ENCODE results near the gene C19orf38.

The C19orf38 gene

DNA sequence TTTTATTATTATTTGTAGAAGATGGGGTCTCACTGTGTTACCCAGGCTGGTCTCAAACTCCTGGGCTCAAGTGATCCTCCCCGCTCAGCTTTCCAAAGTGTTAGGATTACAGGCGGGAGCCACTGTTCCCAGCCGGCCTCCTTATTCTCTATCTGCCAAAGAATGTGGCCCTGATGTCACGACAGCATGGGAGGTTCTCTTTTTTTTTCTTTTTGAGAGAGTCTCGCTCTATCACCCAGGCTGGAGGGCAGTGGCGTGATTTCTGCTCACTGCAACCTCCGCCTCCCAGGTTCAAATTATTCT lies 46.6 kb downstream of the C19orf38 start:
- H3K4me3 ChIP-seq, result no peak overlapping the region
- H3K27ac ChIP-seq, result no peak overlapping the region
- peaks cover 86 to 100% (median 97%) of the 10 kb centered on the region in 11 experiments for H4K20me1 ChIP-seq
- no peak for TF ChIP-seq Cebpa-rat (IDR thresholded peaks at IDR 0.05)
- 0 out of 22 replicates have a peak overlapping the region, but pooled peaks of 1 of the 11 experiments have one; percentile 21 for H3K9ac ChIP-seq
- peaks cover 14 to 34% (median 26%) of the 10 kb centered on the region in 10 experiments; a peak in 19 of 20 replicates for H3K4me1 ChIP-seq
- no peaks in the 10 kb centered on the region for H3K27me3 ChIP-seq
- H3K9me3 ChIP-seq (replicated peaks in 1 of 11), result no peaks in the 10 kb centered on the region
- H3K36me3 ChIP-seq, result peaks cover 0 to 59% (median 19%) of the 10 kb centered on the region in 11 experiments; a peak in 14 of 22 replicates
- H3K4me2 ChIP-seq, result no peak overlapping the region

GRCh38 chr19:10895363-10895762 lies 47.1 kb downstream of the C19orf38 start:
- no peaks in the 10 kb centered on the region for H3K9me3 ChIP-seq (replicated peaks in 1 of 11)
- H4K20me1 ChIP-seq, result peaks cover 90 to 100% (median 98%) of the 10 kb centered on the region in 11 experiments
- TF ChIP-seq Cebpa-rat (IDR thresholded peaks at IDR 0.05), result no peak
- peaks cover 14 to 34% (median 26%) of the 10 kb centered on the region in 10 experiments; a peak in 19 of 20 replicates for H3K4me1 ChIP-seq
- H3K9ac ChIP-seq, result peak overlapping the region in 2 of 11 experiments; percentile 21 to 34; a peak in 3 of 22 replicates
- H3K36me3 ChIP-seq, result peaks cover 0 to 59% (median 19%) of the 10 kb centered on the region in 11 experiments; a peak in 14 of 22 replicates
- H3K27ac ChIP-seq, result peak overlapping the region in 2 of 11 experiments; percentile 16 to 17; a peak in 1 of 22 replicates
- peak overlapping the region in 1 of 11 experiments; percentile 55; a peak in 1 of 22 replicates for H3K4me2 ChIP-seq
- H3K27me3 ChIP-seq, result no peaks in the 10 kb centered on the region
- no peak overlapping the region for H3K4me3 ChIP-seq

DNA sequence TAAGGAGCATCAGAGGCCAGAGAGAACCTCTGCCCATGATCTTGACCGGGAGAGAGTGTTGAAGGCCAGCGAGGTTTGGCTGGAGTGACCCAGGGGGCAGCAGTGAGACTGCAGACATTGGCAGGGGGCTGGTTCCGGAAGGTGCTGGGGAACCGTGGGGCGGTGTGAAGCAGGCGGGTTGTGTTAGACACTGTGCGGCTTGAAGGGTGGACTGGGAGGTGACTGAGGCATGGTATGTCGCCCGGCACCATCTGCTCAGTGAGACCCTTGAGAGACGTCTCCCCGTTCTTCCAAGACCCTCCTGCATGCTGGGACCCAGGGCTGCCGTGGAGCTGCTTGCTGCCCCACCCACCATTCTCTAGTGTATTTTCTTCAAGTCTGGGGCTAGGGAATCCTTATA lies 47.7 kb downstream of the C19orf38 start:
- TF ChIP-seq Cebpa-rat (IDR thresholded peaks at IDR 0.05), result no peak
- H4K20me1 ChIP-seq, result peaks cover 88 to 100% (median 98%) of the 10 kb centered on the region in 11 experiments
- no peak overlapping the region for H3K4me3 ChIP-seq
- no peaks in the 10 kb centered on the region for H3K9me3 ChIP-seq (replicated peaks in 1 of 11)
- peak overlapping the region in 4 of 11 experiments; percentile 9 to 55 (median 38); a peak in 5 of 22 replicates for H3K4me2 ChIP-seq
- peak overlapping the region in 3 of 11 experiments; percentile 6 to 31 (median 17); a peak in 3 of 22 replicates for H3K27ac ChIP-seq
- no peaks in the 10 kb centered on the region for H3K27me3 ChIP-seq
- peaks cover 14 to 34% (median 26%) of the 10 kb centered on the region in 10 experiments; a peak in 19 of 20 replicates for H3K4me1 ChIP-seq
- H3K36me3 ChIP-seq, result peaks cover 0 to 58% (median 18%) of the 10 kb centered on the region in 11 experiments; a peak in 14 of 22 replicates
- H3K9ac ChIP-seq, result peak overlapping the region in 2 of 11 experiments; percentile 21 to 34; a peak in 4 of 22 replicates

DNA sequence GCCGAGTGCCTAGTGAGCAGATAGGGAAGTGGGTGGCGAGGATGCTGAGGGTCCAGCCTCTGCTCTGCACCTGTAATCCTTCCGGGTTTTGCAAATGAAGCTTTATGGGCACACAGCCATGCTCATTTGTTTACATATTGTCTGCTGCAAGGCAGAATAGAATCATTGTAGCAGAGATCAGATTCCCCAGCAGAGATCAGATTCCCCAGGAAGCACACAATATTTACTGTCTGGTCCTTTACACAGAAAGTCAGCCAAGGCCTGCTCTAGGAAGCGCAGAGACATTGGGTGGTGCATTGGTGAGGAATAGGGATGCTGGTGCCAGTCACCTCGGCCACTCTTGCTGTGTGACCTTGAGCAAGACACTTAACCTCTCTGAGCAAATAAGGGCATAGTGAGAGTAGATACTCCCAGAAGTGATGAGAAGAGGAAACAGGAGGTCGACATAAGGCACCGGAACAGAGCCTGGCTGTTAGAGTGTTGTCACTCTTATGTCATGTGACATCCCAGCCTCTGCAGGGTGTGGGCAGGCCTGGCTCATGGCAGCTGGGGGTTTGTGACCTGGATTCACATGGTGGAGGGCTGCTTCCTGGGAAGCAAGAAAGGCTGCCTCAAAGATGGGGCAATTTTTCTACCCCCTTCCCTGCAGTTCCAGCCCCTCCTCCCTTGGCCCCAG lies 48.8 kb downstream of the C19orf38 start:
- Histone ChIP-seq H4K20me1 (peaks cover 77 to 100% (median 96%) of the 10 kb centered on the region in 11 experiments), H3K27me3 (no peaks in the 10 kb centered on the region), H3K9me3 (replicated peaks in 1 of 11) (peaks cover 0 to 11% (median 8%) of the 10 kb centered on the region in 11 experiments; a peak in 12 of 22 replicates), H3K36me3 (peaks cover 0 to 58% (median 24%) of the 10 kb centered on the region in 11 experiments; a peak in 18 of 22 replicates), H3K4me2 (peak overlapping the region in 8 of 11 experiments; percentile 9 to 55 (median 30); a peak in 11 of 22 replicates), H3K4me3 (no peak overlapping the region), H3K9ac (peak overlapping the region in 3 of 11 experiments; percentile 5 to 28 (median 26); a peak in 3 of 22 replicates), H3K27ac (peak overlapping the region in 7 of 11 experiments; percentile 8 to 52 (median 23); a peak in 9 of 22 replicates), H3K4me1 (peaks cover 14 to 34% (median 26%) of the 10 kb centered on the region in 10 experiments; a peak in 19 of 20 replicates)
- no peak for TF ChIP-seq Cebpa-rat (IDR thresholded peaks at IDR 0.05)

DNA sequence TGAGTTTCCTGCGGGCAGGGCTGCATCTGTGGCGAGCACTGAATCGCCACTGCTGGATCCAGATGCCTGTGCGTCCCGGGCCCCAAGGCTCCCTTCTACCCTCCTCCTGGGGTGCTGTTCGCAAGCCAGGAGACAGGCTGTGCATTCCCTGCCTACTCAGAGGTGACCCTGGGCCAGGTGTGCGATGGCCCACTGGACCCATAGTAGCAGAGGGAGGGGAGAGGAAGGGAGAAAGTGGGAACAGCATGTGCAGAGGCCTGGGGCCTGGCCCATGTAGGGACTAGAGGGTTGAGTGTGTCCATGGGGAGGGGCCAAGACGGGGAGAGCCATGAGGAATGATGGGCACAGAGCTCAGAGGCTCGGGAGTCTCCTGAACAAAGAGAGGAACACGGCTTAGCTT lies 50.4 kb downstream of the C19orf38 start:
- no peaks in the 10 kb centered on the region for H3K27me3 ChIP-seq
- H3K27ac ChIP-seq, result 0 out of 22 replicates have a peak overlapping the region, but pooled peaks of 1 of the 11 experiments have one; percentile 3
- H3K9me3 ChIP-seq (replicated peaks in 1 of 11), result peaks cover 0 to 21% (median 17%) of the 10 kb centered on the region in 11 experiments; a peak in 17 of 22 replicates
- H3K4me1 ChIP-seq, result peaks cover 14 to 32% (median 26%) of the 10 kb centered on the region in 10 experiments; a peak in 19 of 20 replicates
- H3K36me3 ChIP-seq, result peaks cover 7 to 62% (median 34%) of the 10 kb centered on the region in 11 experiments; a peak in 19 of 22 replicates
- no peak for TF ChIP-seq Cebpa-rat (IDR thresholded peaks at IDR 0.05)
- no peak overlapping the region for H3K4me3 ChIP-seq
- peak overlapping the region in 1 of 11 experiments; percentile 13; a peak in 2 of 22 replicates for H3K9ac ChIP-seq
- peaks cover 62 to 100% (median 86%) of the 10 kb centered on the region in 11 experiments for H4K20me1 ChIP-seq
- no peak overlapping the region for H3K4me2 ChIP-seq

GRCh38 chr19:10899151-10899653 lies 51.0 kb downstream of the C19orf38 start:
- H3K27me3 ChIP-seq, result no peaks in the 10 kb centered on the region

GRCh38 chr19:10907925-10908324 lies 59.7 kb downstream of the C19orf38 start:
- no peak overlapping the region for H3K27ac ChIP-seq
- H3K4me1 ChIP-seq, result peaks cover 0 to 21% (median 15%) of the 10 kb centered on the region in 10 experiments; a peak in 10 of 20 replicates
- peaks cover 0 to 2% (median 0%) of the 10 kb centered on the region in 11 experiments; a peak in 6 of 22 replicates for H3K9me3 ChIP-seq (replicated peaks in 1 of 11)
- H3K9ac ChIP-seq, result no peak overlapping the region
- no peaks in the 10 kb centered on the region for H3K27me3 ChIP-seq
- TF ChIP-seq Cebpa-rat (IDR thresholded peaks at IDR 0.05), result no peak
- H4K20me1 ChIP-seq, result peaks cover 33 to 70% (median 57%) of the 10 kb centered on the region in 11 experiments
- H3K4me3 ChIP-seq, result no peak overlapping the region
- no peak overlapping the region for H3K4me2 ChIP-seq
- H3K36me3 ChIP-seq, result peaks cover 61 to 97% (median 83%) of the 10 kb centered on the region in 11 experiments

More at GRCh38 chr19:10899151-10899653, 51.0 kb downstream of the C19orf38 start:
- Histone ChIP-seq H3K9ac (peak overlapping the region in 3 of 11 experiments; percentile 13 to 63 (median 31); a peak in 1 of 22 replicates), H3K4me3 (no peak overlapping the region), H3K4me1 (peaks cover 18 to 33% (median 26%) of the 10 kb centered on the region in 10 experiments), H3K27ac (no peak overlapping the region; a peak in 1 of 22 replicates), H4K20me1 (peaks cover 62 to 100% (median 86%) of the 10 kb centered on the region in 11 experiments), H3K36me3 (peaks cover 13 to 62% (median 40%) of the 10 kb centered on the region in 11 experiments; a peak in 19 of 22 replicates), H3K9me3 (replicated peaks in 1 of 11) (peaks cover 0 to 21% (median 17%) of the 10 kb centered on the region in 11 experiments; a peak in 17 of 22 replicates), H3K4me2 (no peak overlapping the region)
- TF ChIP-seq Cebpa-rat (IDR thresholded peaks at IDR 0.05), result no peak

DNA sequence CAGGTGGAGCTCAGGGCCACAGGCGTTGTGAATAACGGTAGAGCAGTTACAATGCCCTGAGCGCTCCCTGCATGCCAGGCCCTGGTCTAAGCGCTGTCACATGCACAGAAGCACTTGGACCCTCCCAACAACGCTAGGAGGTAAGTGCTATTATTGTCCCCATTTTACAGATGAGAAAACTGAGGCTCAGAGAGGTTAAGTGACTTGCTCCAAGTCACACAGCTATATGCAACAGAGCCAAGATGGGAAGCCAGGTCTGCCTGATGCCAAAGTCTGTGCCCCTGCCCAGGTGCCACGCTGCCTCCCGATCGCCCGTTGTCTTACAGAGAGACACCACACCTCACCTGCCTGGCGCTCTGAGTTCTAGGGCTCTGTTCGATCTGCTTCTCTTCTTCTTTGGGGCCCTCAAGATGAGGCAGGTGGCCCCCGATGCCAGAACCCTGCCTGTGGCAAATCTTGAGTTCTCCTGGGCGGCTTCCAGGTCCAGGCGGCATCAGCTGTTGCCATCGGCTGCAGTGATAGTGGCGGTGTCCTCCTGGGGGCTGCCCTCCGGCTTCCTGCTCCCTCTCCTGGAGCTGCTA lies 60.3 kb downstream of the C19orf38 start:
- Histone ChIP-seq H4K20me1 (peaks cover 31 to 65% (median 53%) of the 10 kb centered on the region in 11 experiments), H3K9ac (no peak overlapping the region), H3K27ac (no peak overlapping the region), H3K36me3 (peaks cover 62 to 99% (median 86%) of the 10 kb centered on the region in 11 experiments), H3K9me3 (replicated peaks in 1 of 11) (no peaks in the 10 kb centered on the region), H3K27me3 (no peaks in the 10 kb centered on the region), H3K4me3 (no peak overlapping the region), H3K4me1 (peaks cover 0 to 21% (median 15%) of the 10 kb centered on the region in 10 experiments; a peak in 10 of 20 replicates), H3K4me2 (no peak overlapping the region)
- TF ChIP-seq Cebpa-rat (IDR thresholded peaks at IDR 0.05), result no peak

Data from BLaER1 treated with 17β-estradiol and CSF1 and Interleukin-3, amounts not matched to agents 10 nM and 100 nM (cell line).